SK-N-SH (cell line): ENCODE data around the gene LRRC8D. TPM values are rescaled to one million over a fixed set of nuclear protein-coding genes. Genes with fewer than 3 reads are reported as not detected.
A peak's percentile ranks its signal among the peaks of the same experiment; 100 is the strongest.

ENCODE experiments used
- CTCF ChIA-PET: fragments of 300-600, 350-600 bp; formaldehyde crosslinking; extraction: SDS; loops from one replicate; lab custom pipeline; 2021; lab: Yijun Ruan, JAX
- POLR2A ChIA-PET: fragments of 350-600 bp; sonication (Branson Sonifier 250); formaldehyde crosslinking; extraction: SDS; loops from one replicate; lab custom pipeline; 2020; ENCODE audit warnings: antibody characterized with exemption, inconsistent platforms; lab: Yijun Ruan, JAX
- DNase-seq: peaks from one replicate; pipeline ENCODE4 v3.0.0; 2012
- H2AFZ ChIP-seq: fragments of 200-600 bp; sonication (generic); 2 replicates; pipeline ENCODE4 v1.8.1; 2016; ENCODE audit warnings: antibody characterized with exemption, mild to moderate bottlenecking, low read depth
- H3F3A ChIP-seq: fragments of 200-600 bp; sonication (generic); replicated peaks from 2 replicates; pipeline ENCODE3; 2016; ENCODE audit warnings: antibody characterized with exemption, mild to moderate bottlenecking; ENCODE audit not compliant: insufficient read depth
- H3K27ac ChIP-seq, 2 experiments: fragments of 200-500 bp in 1 of 2; fragments of 200-600 bp in 1 of 2; sonication (Bioruptor generic) in 1 of 2; sonication (generic), shearing (Covaris generic) in 1 of 2; 2 replicates each; pipeline versions ENCODE4 v1.5.1 to v1.6.1; 2014 to 2016; ENCODE audit warnings: low read depth in 2 of 2, inconsistent platforms in 1 of 2, low read length in 1 of 2, mild to moderate bottlenecking in 1 of 2, mixed read lengths in 1 of 2
- H3K27me3 ChIP-seq: fragments of 200-600 bp; sonication (generic), shearing (Covaris generic); 2 replicates; pipeline ENCODE4 v1.6.1; 2016; ENCODE audit warnings: mixed run types; ENCODE audit not compliant: insufficient read depth
- H3K36me3 ChIP-seq, 2 experiments: fragments of 200-500 bp in 1 of 2; fragments of 200-600 bp in 1 of 2; sonication (Bioruptor generic) in 1 of 2; sonication (generic) in 1 of 2; replicated peaks in 1 of 2; 2 replicates each; pipeline versions ENCODE3 to v1.5.1; 2014 to 2016; ENCODE audit warnings: low read length in 1 of 2, mild to moderate bottlenecking in 1 of 2; ENCODE audit not compliant: insufficient read depth in 2 of 2, control insufficient read depth in 1 of 2
- H3K4me1 ChIP-seq, 2 experiments: fragments of 200-500 bp in 1 of 2; fragments of 200-600 bp in 1 of 2; sonication (Bioruptor generic) in 1 of 2; sonication (generic), shearing (Covaris generic) in 1 of 2; 2 replicates each; pipeline versions ENCODE4 v1.5.1 to v1.6.1; 2014 to 2016; ENCODE audit warnings: low read depth in 1 of 2, low read length in 1 of 2, mixed run types in 1 of 2; ENCODE audit not compliant: insufficient read depth in 2 of 2, control insufficient read depth in 1 of 2
- H3K4me2 ChIP-seq: fragments of 200-600 bp; sonication (generic), shearing (Covaris generic); 2 replicates; pipeline ENCODE4 v1.6.1; 2017; ENCODE audit warnings: mixed run types
- H3K4me3 ChIP-seq, 2 experiments: fragments of 200-500 bp in 1 of 2; fragments of 200-600 bp in 1 of 2; sonication (Bioruptor generic) in 1 of 2; sonication (generic), shearing (Covaris generic) in 1 of 2; 2 replicates each; pipeline versions ENCODE4 v1.5.1 to v1.8.1; 2014 to 2016; ENCODE audit warnings: low read depth in 2 of 2, inconsistent platforms in 1 of 2, low read length in 1 of 2, mild to moderate bottlenecking in 1 of 2, mixed read lengths in 1 of 2, moderate library complexity in 1 of 2
- H3K79me2 ChIP-seq: fragments of 200-600 bp; sonication (generic); 2 replicates; pipeline ENCODE4 v1.8.1; 2017; ENCODE audit warnings: mild to moderate bottlenecking; ENCODE audit not compliant: insufficient read depth
- H3K9ac ChIP-seq: fragments of 200-600 bp; sonication (generic); 2 replicates; pipeline ENCODE4 v1.6.1; 2017; ENCODE audit warnings: mixed run types
- H3K9me2 ChIP-seq: fragments of 200-600 bp; sonication (generic); 2 replicates; pipeline ENCODE4 v1.6.1; 2017; ENCODE audit warnings: mixed run types
- H3K9me3 ChIP-seq: fragments of 200-600 bp; sonication (generic); 2 replicates; pipeline ENCODE4 v1.6.1; 2017; ENCODE audit warnings: mixed run types, mild to moderate bottlenecking, moderate library complexity
- H4K20me1 ChIP-seq: fragments of 200-600 bp; sonication (generic); 2 replicates; pipeline ENCODE4 v1.6.1; 2017; ENCODE audit warnings: mild to moderate bottlenecking, mixed run types; ENCODE audit not compliant: insufficient read depth
- CTCF ChIP-seq: fragments of 200-600 bp; sonication (generic); IDR thresholded peaks from 2 replicates; pipeline ENCODE4 v1.6.1; 2017; ENCODE audit warnings: antibody characterized with exemption, mild to moderate bottlenecking, moderate library complexity
- ELF1 ChIP-seq: IDR thresholded peaks from 2 replicates; pipeline ENCODE4 v1.4.0; 2012
- EZH2phosphoT487 ChIP-seq: fragments of 200-600 bp; sonication (generic); IDR thresholded peaks from 2 replicates; pipeline ENCODE4 v1.6.1; 2017; ENCODE audit warnings: low read depth, mixed run types, mild to moderate bottlenecking, antibody characterized with exemption, moderate library complexity, borderline replicate concordance
- FOXM1 ChIP-seq: IDR thresholded peaks from 2 replicates; pipeline ENCODE4 v1.4.0; 2012; ENCODE audit warnings: low read depth, mild to moderate bottlenecking
- IRF3 ChIP-seq: fragments of 150-350 bp; IDR thresholded peaks from 2 replicates; pipeline ENCODE4 v1.6.1; 2016; ENCODE audit warnings: mild to moderate bottlenecking, low read depth, low read length
- JUND ChIP-seq: IDR thresholded peaks from 2 replicates; pipeline ENCODE4 v1.4.0; 2012
- MXI1 ChIP-seq: IDR thresholded peaks from 2 replicates; pipeline ENCODE4 v1.6.1; 2012; ENCODE audit warnings: mild to moderate bottlenecking, low read depth, low read length, improper control_type of control experiment
- NFIC ChIP-seq: IDR thresholded peaks from 2 replicates; pipeline ENCODE4 v1.4.0; 2012; ENCODE audit warnings: borderline replicate concordance
- NRF1 ChIP-seq: IDR thresholded peaks from 2 replicates; pipeline ENCODE4 v1.6.1; 2012; ENCODE audit warnings: low read depth, mild to moderate bottlenecking, low read length
- POLR2AphosphoS5 ChIP-seq: IDR thresholded peaks from 2 replicates; pipeline ENCODE4 v1.6.1; 2012; ENCODE audit warnings: low read depth, low read length
- RCOR1 ChIP-seq: fragments of 150-350 bp; IDR thresholded peaks from 2 replicates; pipeline ENCODE4 v1.6.1; 2017; ENCODE audit warnings: antibody characterized with exemption, low read length
- REST ChIP-seq: IDR thresholded peaks from 2 replicates; pipeline ENCODE4 v1.6.1; 2012; ENCODE audit warnings: mild to moderate bottlenecking, low read depth, low read length, moderate library complexity
- SIN3A ChIP-seq: IDR thresholded peaks from 2 replicates; pipeline ENCODE4 v1.6.1; 2012; ENCODE audit warnings: low read depth, mild to moderate bottlenecking, low read length, moderate library complexity, borderline replicate concordance
- SMC3 ChIP-seq: IDR thresholded peaks from 2 replicates; pipeline ENCODE4 v1.6.1; 2012; ENCODE audit warnings: low read depth, low read length, improper control_type of control experiment
- TAF1 ChIP-seq: IDR thresholded peaks from 2 replicates; pipeline ENCODE4 v1.6.1; 2012; ENCODE audit warnings: low read depth, mild to moderate bottlenecking, low read length, moderate library complexity, borderline replicate concordance
- TEAD4 ChIP-seq: IDR thresholded peaks from 2 replicates; pipeline ENCODE4 v1.4.0; 2012; ENCODE audit warnings: mild to moderate bottlenecking, borderline replicate concordance; ENCODE audit not compliant: insufficient read depth
- USF2 ChIP-seq: fragments of 150-350 bp; IDR thresholded peaks from 2 replicates; pipeline ENCODE4 v1.6.1; 2017; ENCODE audit warnings: antibody characterized with exemption, low read length, low read depth, borderline replicate concordance
- YY1 ChIP-seq: IDR thresholded peaks from 2 replicates; pipeline ENCODE4 v1.4.0; 2012; ENCODE audit warnings: low read depth, mild to moderate bottlenecking
- WGBS: methylation state at CpG from one replicate; pipeline ENCODE4 v1.1.6; 2017; ENCODE audit warnings: low lambda C conversion rate; 5-methylcytosine and 5-hydroxymethylcytosine counted together
- polyA plus RNA-seq, 3 experiments: library from polyadenylated mRNA; depleted of rRNA; stranded (reverse); fragments of >200 nt; gene quantifications; 2 replicates each; pipeline ENCODE4 v1.2.3, GENCODE V29; 2012

Gene LRRC8D
- polyA plus RNA-seq, 1 of the 3 experiments (the other 2 are of a cell fraction): 15.0 TPM

GRCh38 chr1:89908273-89908671 is 87.4 kb downstream of the LRRC8D start:
- Histone ChIP-seq H4K20me1 (no peaks in the 10 kb centered on the region), H3K79me2 (no peaks in the 10 kb centered on the region), H3K27ac (peak overlapping the region; percentile 3 to 86; a peak in 3 of 4 replicates), H3K4me1 (peaks cover 28 to 68% of the 10 kb centered on the region in 2 experiments), H3F3A (peaks cover 37% of the 10 kb centered on the region), H3K36me3 (no peaks in the 10 kb centered on the region), H3K9me3 (no peaks in the 10 kb centered on the region), H3K4me3 (no peak overlapping the region), H2AFZ (no peak overlapping the region), H3K9me2 (no peaks in the 10 kb centered on the region), H3K9ac (peak overlapping the region; percentile 11; the same call in 1 of the 2 replicates), H3K4me2 (peak overlapping the region; percentile 47; the same call in 1 of the 2 replicates), H3K27me3 (no peaks in the 10 kb centered on the region)
- TF ChIP-seq NFIC: no peak
- no peak for TF ChIP-seq USF2
- no peak for TF ChIP-seq EZH2phosphoT487
- TF ChIP-seq YY1: no peak
- no peak for TF ChIP-seq CTCF
- no peak for TF ChIP-seq IRF3
- TF ChIP-seq ELF1: no peak
- TF ChIP-seq POLR2AphosphoS5: no peak
- TF ChIP-seq TEAD4: no peak
- no peak for TF ChIP-seq NRF1
- TF ChIP-seq RCOR1: no peak
- ChIA-PET POLR2A (no interaction called here), CTCF (interaction anchor here (1.3 to 2.1 kb wide), 2 partner anchors 65 to 88 kb away, joined by 5 to 6 read pairs; partner anchors contain the start of gene LRRC8D)
- 94% methylated on average over 2 of the region's 2 CpGs for WGBS
- DNase-seq: no peak

GRCh38 chr1:89908672-89909436 is 88.0 kb downstream of the LRRC8D start:
- 23% methylated on average over 5 of the region's 5 CpGs for WGBS
- Histone ChIP-seq H3K79me2 (no peaks in the 10 kb centered on the region), H3K27me3 (no peaks in the 10 kb centered on the region), H3K9me3 (no peaks in the 10 kb centered on the region), H3K9me2 (no peaks in the 10 kb centered on the region), H2AFZ (no peak overlapping the region), H3K4me3 (no peak overlapping the region), H4K20me1 (no peaks in the 10 kb centered on the region), H3K4me2 (peak overlapping the region; percentile 47; the same call in 1 of the 2 replicates), H3K27ac (peak overlapping the region; percentile 3 to 86; a peak in 3 of 4 replicates), H3F3A (peaks cover 37% of the 10 kb centered on the region), H3K36me3 (no peaks in the 10 kb centered on the region), H3K4me1 (peaks cover 26 to 66% of the 10 kb centered on the region in 2 experiments), H3K9ac (peak overlapping the region; percentile 11; the same call in 1 of the 2 replicates)
- POLR2A ChIA-PET: no interaction called here
- CTCF ChIA-PET: interaction anchor here (0.7 to 2.1 kb wide), 4 partner anchors 35 to 248 kb away, joined by 3 to 6 read pairs (median 4); partner anchors contain the start of gene LRRC8D
- peak; percentile 81 for DNase-seq
- TF ChIP-seq SMC3: no peak
- TF ChIP-seq MXI1: peak; percentile 58
- TF ChIP-seq TEAD4: peak; percentile 90
- TF ChIP-seq NRF1: no peak
- no peak for TF ChIP-seq SIN3A
- no peak for TF ChIP-seq TAF1
- TF ChIP-seq RCOR1: peak; percentile 98
- no peak for TF ChIP-seq YY1
- TF ChIP-seq REST: no peak; the same call in 1 of the 2 replicates
- peak; percentile 77 for TF ChIP-seq FOXM1
- peak; percentile 89 for TF ChIP-seq JUND
- peak; percentile 78; the same call in 1 of the 2 replicates for TF ChIP-seq NFIC
